Measurements from ENCODE around the gene PTRH1. TPM values are rescaled to one million over a fixed set of nuclear protein-coding genes. Genes with fewer than 3 reads are reported as not detected.

Gene PTRH1
- total and polyA plus RNA-seq, 10 of the 15 experiments (the other 5 are each of a cell fraction or from before 2014, with no cell fraction given) = 0.69 to 38.4 (median 10.2) TPM

- POLR2A ChIA-PET = no interaction called here
- H4K20me1 ChIP-seq (ENCODE audit: control insufficient read depth, insufficient read depth) = no peaks in the 10 kb centered on the region
Measured at GRCh38 chr9:127673234-127673633, 42.2 kb downstream of the PTRH1 start.

GRCh38 chr9:127667906-127668305, 47.6 kb downstream of the PTRH1 start:
- no peak for FAIRE-seq
- Histone ChIP-seq H3K27me3 (replicated peaks in 1 of 2; ENCODE audit: control insufficient read depth in 2 of 2, insufficient read depth in 2 of 2, low read length in 1 of 2) (peaks cover 2 to 9% of the 10 kb centered on the region in 2 experiments; a peak in 2 of 4 replicates), H4K20me1 (ENCODE audit: control insufficient read depth, insufficient read depth) (no peaks in the 10 kb centered on the region), H3K9me3 (replicated peaks; ENCODE audit: control insufficient read depth, insufficient read depth, low read length) (no peaks in the 10 kb centered on the region), H3K4me2 (ENCODE audit: control insufficient read depth, insufficient read depth) (no peak overlapping the region), H3K36me3 (ENCODE audit: control insufficient read depth in 2 of 2, insufficient read depth in 2 of 2, low read length in 1 of 2) (no peaks in the 10 kb centered on the region), H2AFZ (ENCODE audit: control insufficient read depth, low read depth, low read length) (no peak overlapping the region), H3K27ac (ENCODE audit: control insufficient read depth, insufficient read depth) (no peak overlapping the region), H3K9ac (ENCODE audit: control insufficient read depth, insufficient read depth, low read length) (no peak overlapping the region), H3K4me3 (no peak overlapping the region), H3K79me2 (ENCODE audit: control insufficient read depth, insufficient read depth, low read length) (no peaks in the 10 kb centered on the region), H3K4me1 (ENCODE audit: control insufficient read depth, insufficient read depth, low read length) (no peaks in the 10 kb centered on the region)
- no peak for DNase-seq (ENCODE audit: low read depth, low spot score)
- SMC1A ChIA-PET (ENCODE audit: uncharacterized antibody, unreplicated experiment) = no interaction called here
- CTCF ChIA-PET = interaction anchor here (0.5 to 2.2 kb wide), 3 partner anchors 9 to 455 kb away, joined by 3 to 6 read pairs (median 3); no protein-coding TSS in a partner anchor
- RAD21 ChIA-PET (ENCODE audit: unreplicated experiment) = no interaction called here
- BruUV-seq (replicated peaks) = no TSS peak
- 56% methylated on average over 18 of the region's 18 CpGs for WGBS (ENCODE audit: insufficient coverage, insufficient replicate concordance, low lambda C conversion rate, missing lambda C conversion rate)
- POLR2A ChIA-PET = no interaction called here
- in situ Hi-C loops (cut with MboI) = no loop called here
- intact Hi-C loops (cut with micrococcal nuclease; ENCODE audit: unreplicated experiment) = no loop called here
- ATAC-seq = no peak
- TF ChIP-seq ETV6 (conservative IDR thresholded peaks at IDR 0.05 in 1 of 2, IDR thresholded peaks at IDR 0.05 in 1 of 2; ENCODE audit: borderline replicate concordance in 1 of 2, low read depth in 1 of 2) (no peak), TCF7 (IDR thresholded peaks at IDR 0.05; ENCODE audit: borderline replicate concordance) (no peak), SMAD5 (IDR thresholded peaks at IDR 0.05; ENCODE audit: low read depth) (no peak), MEF2B (IDR thresholded peaks at IDR 0.05; ENCODE audit: partially characterized antibody, poor library complexity, severe bottlenecking) (no peak), TCF3 (IDR thresholded peaks at IDR 0.05; ENCODE audit: borderline replicate concordance, insufficient read depth, low read depth, low read length) (no peak), MAX (IDR thresholded peaks at IDR 0.05; ENCODE audit: low read depth, low read length) (no peak), SMAD1 (IDR thresholded peaks at IDR 0.05; ENCODE audit: low read depth, partially characterized antibody) (no peak), CHD1 (IDR thresholded peaks at IDR 0.05; ENCODE audit: low read depth, low read length) (no peak), DPF2 (IDR thresholded peaks at IDR 0.05) (no peak), CHD2 (IDR thresholded peaks at IDR 0.05; ENCODE audit: borderline replicate concordance, low read depth, low read length) (no peak), POLR2AphosphoS2 (IDR thresholded peaks at IDR 0.05; ENCODE audit: low read depth, low read length) (no peak), HCFC1 (IDR thresholded peaks at IDR 0.05; ENCODE audit: low read length) (no peak), YBX1 (IDR thresholded peaks at IDR 0.05) (no peak), EED (IDR thresholded peaks at IDR 0.05; ENCODE audit: low read depth) (no peak)
- TF ChIP-seq, protein P1, sequence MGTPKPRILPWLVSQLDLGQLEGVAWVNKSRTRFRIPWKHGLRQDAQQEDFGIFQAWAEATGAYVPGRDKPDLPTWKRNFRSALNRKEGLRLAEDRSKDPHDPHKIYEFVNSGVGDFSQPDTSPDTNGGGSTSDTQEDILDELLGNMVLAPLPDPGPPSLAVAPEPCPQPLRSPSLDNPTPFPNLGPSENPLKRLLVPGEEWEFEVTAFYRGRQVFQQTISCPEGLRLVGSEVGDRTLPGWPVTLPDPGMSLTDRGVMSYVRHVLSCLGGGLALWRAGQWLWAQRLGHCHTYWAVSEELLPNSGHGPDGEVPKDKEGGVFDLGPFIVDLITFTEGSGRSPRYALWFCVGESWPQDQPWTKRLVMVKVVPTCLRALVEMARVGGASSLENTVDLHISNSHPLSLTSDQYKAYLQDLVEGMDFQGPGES (IDR thresholded peaks at IDR 0.05) = no peak

More at GRCh38 chr9:127673234-127673633, 42.2 kb downstream of the PTRH1 start:
- ChIA-PET RAD21 (ENCODE audit: unreplicated experiment) (no interaction called here), SMC1A (ENCODE audit: uncharacterized antibody, unreplicated experiment) (no interaction called here), CTCF (no interaction called here)
- peaks cover 0 to 2% of the 10 kb centered on the region in 2 experiments; a peak in 3 of 4 replicates for H3K27me3 ChIP-seq (replicated peaks in 1 of 2; ENCODE audit: control insufficient read depth in 2 of 2, insufficient read depth in 2 of 2, low read length in 1 of 2)
- H3K4me2 ChIP-seq (ENCODE audit: control insufficient read depth, insufficient read depth) = no peak overlapping the region
- no peaks in the 10 kb centered on the region for H3K36me3 ChIP-seq (ENCODE audit: control insufficient read depth in 2 of 2, insufficient read depth in 2 of 2, low read length in 1 of 2)
- H3K79me2 ChIP-seq (ENCODE audit: control insufficient read depth, insufficient read depth, low read length) = no peaks in the 10 kb centered on the region
- FAIRE-seq (no peak), DNase-seq (ENCODE audit: low read depth, low spot score) (no peak), ATAC-seq (no peak)
- H3K9me3 ChIP-seq (replicated peaks; ENCODE audit: control insufficient read depth, insufficient read depth, low read length) = no peaks in the 10 kb centered on the region
- TF ChIP-seq RFX5 (IDR thresholded peaks at IDR 0.05; ENCODE audit: low read depth, low read length) = no peak
- TF ChIP-seq POLR2AphosphoS5 (IDR thresholded peaks at IDR 0.05; ENCODE audit: low read length) = no peak
- TF ChIP-seq BRCA1 (IDR thresholded peaks at IDR 0.05; ENCODE audit: low read depth, low read length) = no peak
- TF ChIP-seq RELA (IDR thresholded peaks at IDR 0.05; ENCODE audit: borderline replicate concordance, partially characterized antibody) = no peak
- TF ChIP-seq FOXK2 (IDR thresholded peaks at IDR 0.05) = no peak
- TF ChIP-seq SUPT20H (IDR thresholded peaks at IDR 0.05; ENCODE audit: borderline replicate concordance, control insufficient read depth, low read depth, low read length) = no peak
- H3K4me1 ChIP-seq (ENCODE audit: control insufficient read depth, insufficient read depth, low read length) = no peaks in the 10 kb centered on the region
- 23% methylated on average over 7 of the region's 7 CpGs for WGBS (ENCODE audit: insufficient coverage, insufficient replicate concordance, low lambda C conversion rate, missing lambda C conversion rate)
- no peak overlapping the region for H3K9ac ChIP-seq (ENCODE audit: control insufficient read depth, insufficient read depth, low read length)
- no peak overlapping the region for H3K27ac ChIP-seq (ENCODE audit: control insufficient read depth, insufficient read depth)
- no TSS peak for BruUV-seq (replicated peaks)
- H3K4me3 ChIP-seq = no peak overlapping the region
- intact Hi-C loops (cut with micrococcal nuclease; ENCODE audit: unreplicated experiment) = no loop called here
- in situ Hi-C loops (cut with MboI) = no loop called here
- no peak overlapping the region for H2AFZ ChIP-seq (ENCODE audit: control insufficient read depth, low read depth, low read length)

Measured in GM12878 (cell line).